ENCODE results near the gene UPF2.
"Not testable (repeated sequence)": the region's sequence is repeated elsewhere in the genome, so short reads cannot be mapped to it uniquely, and the experiment has no call there.

Gene UPF2

GRCh38 chr10:11891776-11892486, 150.7 kb downstream of the UPF2 start:
- peak; percentile 57 for DNase-seq (ENCODE audit: low read depth)
- TF ChIP-seq MAX (IDR thresholded peaks at IDR 0.05; ENCODE audit: low read depth, low read length) (no peak), CTCF (IDR thresholded peaks at IDR 0.05; ENCODE audit: low read depth, low read length) (no peak), MYC (IDR thresholded peaks at IDR 0.05; ENCODE audit: low read depth, low read length) (no peak), POLR2A (IDR thresholded peaks at IDR 0.05; ENCODE audit: extremely low read depth, insufficient read length) (no peak)
- H3K4me3 ChIP-seq (ENCODE audit: low read depth, low read length) = peak overlapping the region; percentile 85

GRCh38 chr10:11889263-11889662, 153.3 kb downstream of the UPF2 start:
- DNase-seq (ENCODE audit: low read depth); H3K4me3 ChIP-seq (ENCODE audit: low read depth, low read length): not testable (repeated sequence)

GRCh38 chr10:11887381-11888227, 155.0 kb downstream of the UPF2 start:
- TF ChIP-seq MYC (IDR thresholded peaks at IDR 0.05; ENCODE audit: low read depth, low read length) = no peak
- TF ChIP-seq POLR2A (IDR thresholded peaks at IDR 0.05; ENCODE audit: extremely low read depth, insufficient read length) = no peak
- no peak for TF ChIP-seq CTCF (IDR thresholded peaks at IDR 0.05; ENCODE audit: low read depth, low read length)
- TF ChIP-seq MAX (IDR thresholded peaks at IDR 0.05; ENCODE audit: low read depth, low read length) = no peak
- H3K4me3 ChIP-seq (ENCODE audit: low read depth, low read length) = no peak overlapping the region
- DNase-seq (ENCODE audit: low read depth) = no peak

GRCh38 chr10:11886851-11887250, 155.8 kb downstream of the UPF2 start:
- TF ChIP-seq POLR2A (IDR thresholded peaks at IDR 0.05; ENCODE audit: extremely low read depth, insufficient read length) = no peak
- no peak for TF ChIP-seq MYC (IDR thresholded peaks at IDR 0.05; ENCODE audit: low read depth, low read length)
- TF ChIP-seq MAX (IDR thresholded peaks at IDR 0.05; ENCODE audit: low read depth, low read length) = no peak
- TF ChIP-seq CTCF (IDR thresholded peaks at IDR 0.05; ENCODE audit: low read depth, low read length) = no peak
- DNase-seq (ENCODE audit: low read depth) = no peak

GRCh38 chr10:11886138-11886474, 156.5 kb downstream of the UPF2 start:
- TF ChIP-seq MAX (IDR thresholded peaks at IDR 0.05; ENCODE audit: low read depth, low read length) (no peak), MYC (IDR thresholded peaks at IDR 0.05; ENCODE audit: low read depth, low read length) (no peak), CTCF (IDR thresholded peaks at IDR 0.05; ENCODE audit: low read depth, low read length) (no peak), POLR2A (IDR thresholded peaks at IDR 0.05; ENCODE audit: extremely low read depth, insufficient read length) (no peak)
- H3K4me3 ChIP-seq (ENCODE audit: low read depth, low read length) = no peak overlapping the region

More at GRCh38 chr10:11886851-11887250, 155.8 kb downstream of the UPF2 start:
- no peak overlapping the region for H3K4me3 ChIP-seq (ENCODE audit: low read depth, low read length)

GRCh38 chr10:11885437-11886137, 157.0 kb downstream of the UPF2 start:
- no peak for DNase-seq (ENCODE audit: low read depth)
- TF ChIP-seq MYC (IDR thresholded peaks at IDR 0.05; ENCODE audit: low read depth, low read length) (no peak), MAX (IDR thresholded peaks at IDR 0.05; ENCODE audit: low read depth, low read length) (no peak), POLR2A (IDR thresholded peaks at IDR 0.05; ENCODE audit: extremely low read depth, insufficient read length) (no peak), CTCF (IDR thresholded peaks at IDR 0.05; ENCODE audit: low read depth, low read length) (no peak)
- no peak overlapping the region for H3K4me3 ChIP-seq (ENCODE audit: low read depth, low read length)

More at GRCh38 chr10:11886138-11886474, 156.5 kb downstream of the UPF2 start:
- no peak for DNase-seq (ENCODE audit: low read depth)

Measured in NB4 (cell line).